H1 (cell line): ENCODE measurements around the gene RNF32. TPM values are rescaled to one million over a fixed set of nuclear protein-coding genes. Genes with fewer than 3 reads are reported as not detected.

ENCODE experiments used
- CTCF ChIA-PET: fragments of 300-600 bp; sonication (Branson Sonifier 250); formaldehyde crosslinking; loops from one replicate; lab custom pipeline; 2021; ENCODE audit not compliant: partially characterized antibody; lab: Charles Lee
- POLR2A ChIA-PET: fragments of 300-600 bp; sonication (Branson Sonifier 250); formaldehyde crosslinking; loops from one replicate; lab custom pipeline; 2021; ENCODE audit warnings: inconsistent platforms; ENCODE audit not compliant: partially characterized antibody; lab: Charles Lee
- DNase-seq, 2 experiments: peaks; one replicate each; pipeline versions ENCODE4 v3.0.0 to v3.0.0-alpha.2; 2010 to 2022; ENCODE audit warnings: low spot score in 2 of 2, low read depth in 1 of 2, mixed read lengths in 1 of 2
- FAIRE-seq: peaks from 2 replicates; lab custom pipeline; 2011; peaks lifted over from hg19 to GRCh38; lab: Jason Lieb, UNC
- H2AFZ ChIP-seq: 2 replicates; pipeline ENCODE4 v1.8.1; 2012; ENCODE audit warnings: low read length, inconsistent platforms
- H2AK5ac ChIP-seq: 2 replicates; pipeline ENCODE4 v1.6.1; 2013; ENCODE audit warnings: low read depth, low read length
- H2BK120ac ChIP-seq: replicated peaks from 2 replicates; pipeline ENCODE3; 2013; ENCODE audit warnings: low read depth, low read length, inconsistent platforms
- H2BK12ac ChIP-seq: 2 replicates; pipeline ENCODE4 v1.6.1; 2013; ENCODE audit warnings: low read depth, low read length
- H2BK15ac ChIP-seq: 2 replicates; pipeline ENCODE4 v1.6.1; 2013; ENCODE audit warnings: low read length
- H2BK20ac ChIP-seq: 2 replicates; pipeline ENCODE4 v1.6.1; 2013; ENCODE audit warnings: low read length
- H2BK5ac ChIP-seq: 2 replicates; pipeline ENCODE4 v1.6.1; 2013; ENCODE audit warnings: low read depth, low read length
- H3K14ac ChIP-seq: 2 replicates; pipeline ENCODE4 v1.6.1; 2013; ENCODE audit warnings: inconsistent platforms; ENCODE audit not compliant: insufficient read length
- H3K18ac ChIP-seq: 2 replicates; pipeline ENCODE4 v1.6.1; 2013; ENCODE audit warnings: low read length; ENCODE audit errors: extremely low read depth
- H3K23ac ChIP-seq: 2 replicates; pipeline ENCODE4 v1.6.1; 2013; ENCODE audit warnings: inconsistent platforms; ENCODE audit not compliant: insufficient read length
- H3K23me2 ChIP-seq: 2 replicates; pipeline ENCODE4 v1.6.1; 2013; ENCODE audit warnings: low read depth, low read length
- H3K27ac ChIP-seq: 2 replicates; pipeline ENCODE4 v1.6.1; 2011; ENCODE audit warnings: low read depth, low read length, inconsistent platforms
- H3K27me3 ChIP-seq, 4 experiments: replicated peaks in 1 of 4; 1 replicate in 1 of 4; 2 replicates in 3 of 4; pipeline versions ENCODE4 v1.6.1 to v1.8.1; 2011 to 2013; ENCODE audit warnings: low read length in 3 of 4, mild to moderate bottlenecking in 3 of 4, inconsistent platforms in 2 of 4, mixed read lengths in 2 of 4, moderate library complexity in 1 of 4; ENCODE audit not compliant: control insufficient read depth in 3 of 4, insufficient read depth in 3 of 4; ENCODE audit errors: extremely low read depth in 1 of 4
- H3K36me3 ChIP-seq, 4 experiments: 2 replicates each; pipeline versions ENCODE4 v1.6.1 to v1.8.1; 2011 to 2013; ENCODE audit warnings: mild to moderate bottlenecking in 4 of 4, low read length in 3 of 4, moderate library complexity in 2 of 4, control low read depth in 1 of 4, inconsistent platforms in 1 of 4; ENCODE audit not compliant: insufficient read depth in 4 of 4, control insufficient read depth in 2 of 4
- H3K4ac ChIP-seq: replicated peaks from 2 replicates; pipeline ENCODE3; 2013; ENCODE audit warnings: low read length, low read depth, mixed read lengths, inconsistent platforms; ENCODE audit not compliant: insufficient read length
- H3K4me1 ChIP-seq, 4 experiments: replicated peaks in 1 of 4; 1 replicate in 1 of 4; 2 replicates in 3 of 4; pipeline versions ENCODE4 v1.6.1 to v1.8.1; 2011 to 2013; ENCODE audit warnings: low read length in 3 of 4, inconsistent platforms in 2 of 4, mixed read lengths in 1 of 4; ENCODE audit not compliant: insufficient read depth in 4 of 4, control insufficient read depth in 3 of 4
- H3K4me2 ChIP-seq, 2 experiments: 2 replicates each; pipeline versions ENCODE4 v1.6.1 to v1.8.1; 2011 to 2013; ENCODE audit warnings: low read depth in 2 of 2, low read length in 2 of 2, control low read depth in 1 of 2, inconsistent platforms in 1 of 2, mild to moderate bottlenecking in 1 of 2; ENCODE audit not compliant: insufficient read depth in 1 of 2
- H3K4me3 ChIP-seq, 4 experiments: fragments of 200-600, 300-600 bp in 1 of 4; sonication (generic), shearing (Covaris generic), sonication (Bioruptor Twin) in 1 of 4; 2 replicates each; pipeline versions ENCODE4 v1.5.1 to v1.8.1; 2011 to 2016; ENCODE audit warnings: low read length in 4 of 4, low read depth in 3 of 4, control low read depth in 2 of 4, inconsistent platforms in 2 of 4, mild to moderate bottlenecking in 2 of 4, mixed read lengths in 1 of 4, moderate library complexity in 1 of 4; ENCODE audit not compliant: insufficient read depth in 2 of 4; ENCODE audit errors: extremely low read depth in 1 of 4
- H3K56ac ChIP-seq: replicated peaks from 2 replicates; pipeline ENCODE3; 2013; ENCODE audit warnings: low read depth, mild to moderate bottlenecking, mixed read lengths, low read length, inconsistent platforms; ENCODE audit not compliant: insufficient read length
- H3K79me1 ChIP-seq: 2 replicates; pipeline ENCODE4 v1.6.1; 2013; ENCODE audit warnings: low read depth, low read length, control low read depth
- H3K79me2 ChIP-seq, 2 experiments: 2 replicates each; pipeline versions ENCODE4 v1.6.1 to v1.8.1; 2012 to 2013; ENCODE audit warnings: low read length in 2 of 2, mild to moderate bottlenecking in 2 of 2, inconsistent platforms in 1 of 2; ENCODE audit not compliant: insufficient read depth in 2 of 2, control insufficient read depth in 1 of 2
- H3K9ac ChIP-seq, 4 experiments: replicated peaks in 1 of 4; 1 replicate in 1 of 4; 2 replicates in 3 of 4; pipeline versions ENCODE4 v1.6.1 to v1.8.1; 2011 to 2013; ENCODE audit warnings: low read depth in 3 of 4, low read length in 3 of 4, control low read depth in 2 of 4, mild to moderate bottlenecking in 2 of 4, moderate library complexity in 2 of 4, inconsistent platforms in 1 of 4; ENCODE audit errors: extremely low read depth in 1 of 4
- H3K9me3 ChIP-seq, 2 experiments: 2 replicates each; pipeline versions ENCODE4 v1.6.1 to v1.8.1; 2012 to 2013; ENCODE audit warnings: mild to moderate bottlenecking in 2 of 2, moderate library complexity in 2 of 2, control low read depth in 1 of 2, inconsistent platforms in 1 of 2, low read depth in 1 of 2, low read length in 1 of 2, mixed read lengths in 1 of 2; ENCODE audit not compliant: insufficient read depth in 2 of 2
- H4K20me1 ChIP-seq, 2 experiments: replicated peaks in 1 of 2; 2 replicates each; pipeline versions ENCODE3 to v1.8.1; 2011 to 2013; ENCODE audit warnings: inconsistent platforms in 2 of 2, low read length in 2 of 2, mild to moderate bottlenecking in 1 of 2; ENCODE audit not compliant: insufficient read depth in 2 of 2, control insufficient read depth in 1 of 2
- H4K5ac ChIP-seq: 2 replicates; pipeline ENCODE4 v1.6.1; 2013; ENCODE audit warnings: low read length, low read depth, mixed read lengths, inconsistent platforms; ENCODE audit not compliant: insufficient read length
- H4K8ac ChIP-seq: 2 replicates; pipeline ENCODE4 v1.8.0; 2013; ENCODE audit warnings: mild to moderate bottlenecking, moderate library complexity, low read length, inconsistent platforms; ENCODE audit not compliant: insufficient read depth; ENCODE audit errors: extremely low read depth
- H4K91ac ChIP-seq: replicated peaks from 2 replicates; pipeline ENCODE3; 2013; ENCODE audit warnings: low read length, mixed read lengths, inconsistent platforms; ENCODE audit not compliant: insufficient read length
- CHD2 ChIP-seq: IDR thresholded peaks from 2 replicates; pipeline ENCODE4 v1.6.1; 2012; ENCODE audit warnings: low read length, improper control_type of control experiment
- GTF2F1 ChIP-seq: IDR thresholded peaks from 2 replicates; pipeline ENCODE4 v1.6.1; 2012; ENCODE audit warnings: low read depth, low read length, improper control_type of control experiment, borderline replicate concordance
- TBP ChIP-seq: IDR thresholded peaks from 2 replicates; pipeline ENCODE4 v1.6.1; 2011; ENCODE audit warnings: low read depth, low read length, improper control_type of control experiment
- WGBS, 2 experiments: shearing (Covaris generic) in 1 of 2; methylation state at CpG; one replicate each; pipeline versions ENCODE4 v1.1.6 to v1.1.7; 2013 to 2015; ENCODE audit warnings: low lambda C conversion rate in 2 of 2, mixed read lengths in 2 of 2, inconsistent platforms in 1 of 2, low coverage in 1 of 2, missing lambda C conversion rate in 1 of 2; ENCODE audit not compliant: insufficient replicate concordance in 2 of 2, insufficient coverage in 1 of 2, insufficient read length in 1 of 2; ENCODE audit errors: extremely low coverage in 1 of 2, missing lambda C conversion rate in 1 of 2; 5-methylcytosine and 5-hydroxymethylcytosine counted together
- polyA plus RNA-seq, 7 experiments: library from polyadenylated mRNA; depleted of rRNA in 3 of 7; stranded (reverse) in 5 of 7; unstranded in 2 of 7; fragments of >200 nt in 5 of 7; fragments of 200-250 nt in 2 of 7; gene quantifications; 1 replicate in 5 of 7; 2 replicates in 1 of 7; 4 replicates in 1 of 7; pipeline versions ENCODE4 v1.2.1 to v1.2.3, GENCODE V29; 2011 to 2013; ENCODE audit warnings: missing spikeins in 2 of 7, mixed read lengths in 2 of 7
- total RNA-seq: library from RNA; stranded (reverse); fragmentation: NEBNext Ultra II Directional; extraction: Animal tissue kit (Norgen Biotek cat#: 25700); gene quantifications from 2 replicates; pipeline ENCODE4 v1.2.1, GENCODE V29; 2021

The RNF32 gene
- total and polyA plus RNA-seq, 2 of the 8 experiments (the other 6 are each of a cell fraction or from before 2014, with no cell fraction given), result 0.48 to 1.2 TPM

DNA sequence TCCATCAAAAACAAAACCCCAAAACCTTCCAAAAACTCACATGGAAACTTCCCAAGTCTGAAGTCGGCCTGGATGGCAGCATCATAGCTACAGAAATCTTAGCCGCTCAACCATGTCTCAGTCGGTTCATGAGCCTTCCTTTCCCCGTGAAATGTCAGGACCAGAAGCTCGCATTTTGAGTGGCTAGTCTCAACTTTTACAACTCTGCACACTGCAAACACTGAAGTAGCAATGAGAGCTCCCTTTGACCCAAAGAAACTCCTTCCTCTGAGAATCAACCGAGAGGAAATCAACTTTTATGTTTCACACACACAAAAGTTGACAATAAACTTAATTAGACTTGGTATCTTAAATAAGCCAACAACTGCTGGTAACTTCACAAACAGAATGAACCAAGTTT is 37.6 kb upstream of the RNF32 start:
- DNase-seq (no peak), FAIRE-seq (no peak)
- Histone ChIP-seq H2BK120ac (no peak overlapping the region), H2BK15ac (no peak overlapping the region), H2BK12ac (no peak overlapping the region), H3K27me3 (no peaks in the 10 kb centered on the region), H4K8ac (no peak overlapping the region), H2BK5ac (no peak overlapping the region), H3K79me1 (no peaks in the 10 kb centered on the region), H3K18ac (no peak overlapping the region), H2AK5ac (no peak overlapping the region), H3K27ac (no peak overlapping the region), H3K23ac (no peak overlapping the region), H3K4me1 (no peaks in the 10 kb centered on the region; a peak in 1 of 7 replicates), H4K20me1 (no peaks in the 10 kb centered on the region), H4K91ac (no peak overlapping the region), H3K14ac (no peak overlapping the region), H4K5ac (no peak overlapping the region), H3K9ac (no peak overlapping the region), H2BK20ac (no peak overlapping the region), H3K56ac (no peak overlapping the region), H3K79me2 (no peaks in the 10 kb centered on the region), H3K9me3 (no peaks in the 10 kb centered on the region), H3K36me3 (no peaks in the 10 kb centered on the region), H3K4me2 (no peak overlapping the region), H2AFZ (no peak overlapping the region), H3K4ac (no peak overlapping the region), H3K23me2 (no peaks in the 10 kb centered on the region), H3K4me3 (no peak overlapping the region)
- ChIA-PET POLR2A (interaction anchor here (1.6 kb wide), 1 partner anchor 10 kb away, joined by 4 read pairs; no protein-coding TSS in a partner anchor), CTCF (interaction anchor here (0.6 to 1.6 kb wide), 8 partner anchors 9 to 1464 kb away, joined by 3 to 5 read pairs (median 3); no protein-coding TSS in a partner anchor)
- 93% methylated on average over 6 of the region's 6 CpGs; no CpG with 5 or more reads in 1 of the 2 experiments for WGBS, 2 experiments
- TF ChIP-seq CHD2, result no peak
- TF ChIP-seq TBP, result no peak
- no peak for TF ChIP-seq GTF2F1
